BLaER1 (cell line): Measurements from ENCODE around the gene POGZ.

Experiments used
- H3K27ac ChIP-seq: shearing (Covaris generic); formaldehyde crosslinking; 2 replicates; pipeline ENCODE4 v1.8.1; 2022
- H3K27me3 ChIP-seq: shearing (Covaris generic); formaldehyde crosslinking; 2 replicates; pipeline ENCODE4 v1.8.1; 2022
- H3K36me3 ChIP-seq: shearing (Covaris generic); formaldehyde crosslinking; 2 replicates; pipeline ENCODE4 v1.8.1; 2022
- H3K4me1 ChIP-seq: shearing (Covaris generic); formaldehyde crosslinking; 2 replicates; pipeline ENCODE4 v1.8.1; 2022
- H3K4me2 ChIP-seq: shearing (Covaris generic); formaldehyde crosslinking; 2 replicates; pipeline ENCODE4 v1.8.1; 2022
- H3K4me3 ChIP-seq: shearing (Covaris generic); formaldehyde crosslinking; 2 replicates; pipeline ENCODE4 v1.8.1; 2022
- H3K9ac ChIP-seq: shearing (Covaris generic); formaldehyde crosslinking; 2 replicates; pipeline ENCODE4 v1.8.1; 2022
- H3K9me3 ChIP-seq: shearing (Covaris generic); formaldehyde crosslinking; 2 replicates; pipeline ENCODE4 v1.8.1; 2022
- H4K20me1 ChIP-seq: shearing (Covaris generic); formaldehyde crosslinking; 2 replicates; pipeline ENCODE4 v1.8.1; 2022
- Cebpa-rat ChIP-seq: shearing (Covaris generic); IDR thresholded peaks from 2 replicates; pipeline ENCODE4 v1.8.1; 2022

The POGZ gene

DNA sequence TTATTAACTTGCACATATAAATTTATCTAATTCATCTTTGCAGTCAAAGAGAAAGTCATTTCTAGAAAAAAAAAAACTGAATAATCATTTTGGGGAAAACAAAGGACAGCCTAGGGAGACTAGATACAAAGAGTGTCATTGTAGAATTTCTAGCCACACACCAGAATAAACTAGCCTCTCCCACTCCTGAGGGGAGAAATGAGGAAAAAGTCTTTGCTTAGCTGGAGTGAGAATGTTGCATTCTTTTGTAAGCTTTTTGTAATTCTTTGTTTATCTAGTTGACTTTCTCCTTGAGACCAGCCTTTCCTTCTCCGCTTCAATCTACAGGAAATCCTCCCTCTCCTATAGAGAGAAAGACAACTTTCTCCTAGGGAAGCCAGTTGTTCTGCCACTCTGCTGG, 36.0 kb upstream of the POGZ start:
- no peak overlapping the region for H3K9ac ChIP-seq
- H3K4me2 ChIP-seq = no peak overlapping the region
- H3K36me3 ChIP-seq = no peaks in the 10 kb centered on the region
- H3K9me3 ChIP-seq = no peaks in the 10 kb centered on the region
- TF ChIP-seq Cebpa-rat = no peak
- H3K4me3 ChIP-seq = no peak overlapping the region
- no peaks in the 10 kb centered on the region for H3K4me1 ChIP-seq
- no peak overlapping the region for H3K27ac ChIP-seq
- H3K27me3 ChIP-seq = no peaks in the 10 kb centered on the region
- H4K20me1 ChIP-seq = no peaks in the 10 kb centered on the region

DNA sequence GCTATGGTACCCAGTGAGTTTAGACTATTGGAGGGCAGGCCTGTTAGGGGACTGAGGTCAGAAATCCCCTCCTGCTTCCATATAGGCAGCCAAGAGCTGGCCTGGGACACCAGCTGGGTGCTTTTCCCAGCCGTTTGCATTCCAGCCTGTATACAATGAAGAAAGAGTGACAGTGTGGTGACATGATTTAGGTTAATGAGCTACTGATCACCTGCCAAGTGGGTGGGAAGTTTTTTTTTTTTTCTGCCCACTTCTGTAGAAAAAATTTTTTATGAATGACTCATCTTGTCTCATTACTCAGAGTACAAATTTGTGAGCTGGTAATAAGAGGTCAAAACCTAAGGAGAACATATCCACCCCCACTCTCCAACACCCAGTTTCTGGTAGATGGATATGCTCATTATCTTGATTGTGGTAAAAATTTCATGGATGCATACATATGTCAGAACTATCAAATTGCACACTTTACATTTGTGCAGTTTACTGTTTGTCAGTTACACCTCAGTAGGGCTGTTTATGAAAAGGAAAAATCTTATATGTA, 35.5 kb upstream of the POGZ start:
- H4K20me1 ChIP-seq = no peaks in the 10 kb centered on the region
- TF ChIP-seq Cebpa-rat = no peak
- no peaks in the 10 kb centered on the region for H3K4me1 ChIP-seq
- H3K27me3 ChIP-seq = no peaks in the 10 kb centered on the region
- no peak overlapping the region for H3K4me2 ChIP-seq
- H3K9ac ChIP-seq = no peak overlapping the region
- H3K9me3 ChIP-seq = no peaks in the 10 kb centered on the region
- no peaks in the 10 kb centered on the region for H3K36me3 ChIP-seq
- no peak overlapping the region for H3K4me3 ChIP-seq
- H3K27ac ChIP-seq = no peak overlapping the region

DNA sequence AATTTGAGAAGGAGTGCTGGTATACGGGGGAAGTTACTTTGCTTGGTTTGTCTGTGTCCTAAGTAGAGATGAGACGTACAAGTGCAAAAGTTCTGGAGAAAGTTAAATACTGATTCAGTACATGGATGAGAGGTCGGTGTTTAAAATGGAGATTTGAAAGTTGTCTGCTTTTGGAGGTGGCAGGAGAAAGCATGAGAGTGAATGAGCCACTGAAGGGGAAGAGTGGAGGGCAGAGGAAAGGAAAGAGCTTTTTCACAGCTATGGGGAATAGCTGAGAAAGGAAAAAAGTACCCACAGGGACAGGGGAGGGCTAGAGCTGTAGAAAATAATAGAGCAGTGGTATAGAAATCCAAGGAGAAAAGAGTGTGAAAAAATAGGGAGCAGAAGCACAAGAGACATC, 33.7 kb upstream of the POGZ start:
- H3K9ac ChIP-seq = no peak overlapping the region
- no peak for TF ChIP-seq Cebpa-rat
- H4K20me1 ChIP-seq = no peaks in the 10 kb centered on the region
- H3K9me3 ChIP-seq = no peaks in the 10 kb centered on the region
- H3K27me3 ChIP-seq = no peaks in the 10 kb centered on the region
- H3K4me1 ChIP-seq = no peaks in the 10 kb centered on the region
- H3K27ac ChIP-seq = no peak overlapping the region
- no peak overlapping the region for H3K4me3 ChIP-seq
- no peak overlapping the region for H3K4me2 ChIP-seq
- no peaks in the 10 kb centered on the region for H3K36me3 ChIP-seq

DNA sequence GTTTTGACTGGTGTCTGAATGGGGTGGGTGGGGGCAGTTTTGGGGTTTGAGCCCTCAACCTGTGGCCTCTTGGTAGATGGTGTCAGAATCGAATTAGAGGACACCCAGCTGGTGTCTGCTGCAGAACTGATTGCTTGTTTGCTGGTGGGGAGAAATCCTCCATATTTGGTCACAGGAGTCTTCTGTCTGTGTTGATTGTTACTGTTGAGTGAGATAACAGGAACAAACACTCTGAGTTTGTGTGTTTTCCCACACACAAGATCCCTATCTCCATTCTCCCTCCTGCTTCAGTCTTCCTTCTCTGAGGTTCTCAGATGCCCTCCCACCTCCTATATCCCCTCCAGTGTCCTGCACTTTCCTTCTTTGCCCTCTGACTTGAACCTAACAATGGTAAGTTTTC, 32.8 kb upstream of the POGZ start:
- H3K4me2 ChIP-seq = no peak overlapping the region
- H3K4me3 ChIP-seq = no peak overlapping the region
- no peaks in the 10 kb centered on the region for H3K9me3 ChIP-seq
- no peaks in the 10 kb centered on the region for H3K36me3 ChIP-seq
- no peaks in the 10 kb centered on the region for H4K20me1 ChIP-seq
- no peaks in the 10 kb centered on the region for H3K4me1 ChIP-seq
- H3K27me3 ChIP-seq = no peaks in the 10 kb centered on the region
- no peak for TF ChIP-seq Cebpa-rat
- no peak overlapping the region for H3K27ac ChIP-seq
- H3K9ac ChIP-seq = no peak overlapping the region

- no peaks in the 10 kb centered on the region for H3K4me1 ChIP-seq
- no peaks in the 10 kb centered on the region for H3K36me3 ChIP-seq
- no peaks in the 10 kb centered on the region for H3K27me3 ChIP-seq
- TF ChIP-seq Cebpa-rat = no peak
- no peak overlapping the region for H3K9ac ChIP-seq
- no peak overlapping the region for H3K4me2 ChIP-seq
- H4K20me1 ChIP-seq = no peaks in the 10 kb centered on the region
- H3K9me3 ChIP-seq = no peaks in the 10 kb centered on the region
- H3K27ac ChIP-seq = no peak overlapping the region
- no peak overlapping the region for H3K4me3 ChIP-seq
Measured at GRCh38 chr1:151491641-151492040, 32.3 kb upstream of the POGZ start.

- H3K36me3 ChIP-seq = no peaks in the 10 kb centered on the region
- H3K9me3 ChIP-seq = peaks cover 9% of the 10 kb centered on the region
- H3K27ac ChIP-seq = no peak overlapping the region
- H3K4me2 ChIP-seq = no peak overlapping the region
- no peak overlapping the region for H3K4me3 ChIP-seq
- no peaks in the 10 kb centered on the region for H3K27me3 ChIP-seq
- no peaks in the 10 kb centered on the region for H4K20me1 ChIP-seq
- H3K4me1 ChIP-seq = no peaks in the 10 kb centered on the region
- H3K9ac ChIP-seq = no peak overlapping the region
- TF ChIP-seq Cebpa-rat = no peak
Measured at GRCh38 chr1:151486557-151486956, 27.3 kb upstream of the POGZ start.

- H3K9me3 ChIP-seq = peaks cover 16% of the 10 kb centered on the region
- H4K20me1 ChIP-seq = no peaks in the 10 kb centered on the region
- H3K4me1 ChIP-seq = no peaks in the 10 kb centered on the region
- H3K36me3 ChIP-seq = no peaks in the 10 kb centered on the region
- no peak for TF ChIP-seq Cebpa-rat
- H3K4me3 ChIP-seq = no peak overlapping the region
- H3K4me2 ChIP-seq = no peak overlapping the region
- H3K27me3 ChIP-seq = no peaks in the 10 kb centered on the region
- no peak overlapping the region for H3K9ac ChIP-seq
- H3K27ac ChIP-seq = no peak overlapping the region
Measured at GRCh38 chr1:151485685-151486255, 26.5 kb upstream of the POGZ start.

DNA sequence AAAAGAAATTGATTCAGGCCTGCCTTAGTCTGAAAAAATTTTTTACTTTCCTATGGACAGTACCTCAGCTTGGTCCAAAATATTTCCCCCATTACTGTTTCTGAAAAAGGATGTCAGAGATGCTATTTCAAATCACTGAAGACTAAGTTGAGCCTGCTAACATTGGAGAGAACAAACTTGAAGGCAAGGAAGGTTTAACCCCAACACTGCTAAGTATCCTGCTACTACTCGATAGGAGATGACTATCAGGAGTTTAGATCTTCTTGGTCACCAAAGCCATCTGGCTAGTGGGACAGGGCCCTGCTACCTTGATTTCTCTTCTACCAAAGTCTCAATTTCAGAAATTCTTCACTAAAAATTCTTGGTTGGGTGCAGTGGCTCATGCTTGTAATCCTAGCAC, 22.7 kb upstream of the POGZ start:
- H3K27me3 ChIP-seq = no peaks in the 10 kb centered on the region
- no peak overlapping the region for H3K4me2 ChIP-seq
- H3K9ac ChIP-seq = no peak overlapping the region
- no peaks in the 10 kb centered on the region for H4K20me1 ChIP-seq
- no peak for TF ChIP-seq Cebpa-rat
- peaks cover 16% of the 10 kb centered on the region for H3K9me3 ChIP-seq
- no peak overlapping the region for H3K4me3 ChIP-seq
- no peaks in the 10 kb centered on the region for H3K4me1 ChIP-seq
- no peaks in the 10 kb centered on the region for H3K36me3 ChIP-seq
- H3K27ac ChIP-seq = no peak overlapping the region

GRCh38 chr1:151479462-151479861, 20.2 kb upstream of the POGZ start:
- Histone ChIP-seq H3K36me3 (no peaks in the 10 kb centered on the region), H3K4me1 (no peaks in the 10 kb centered on the region), H3K27me3 (no peaks in the 10 kb centered on the region), H4K20me1 (no peaks in the 10 kb centered on the region), H3K4me3 (no peak overlapping the region), H3K9ac (no peak overlapping the region), H3K4me2 (no peak overlapping the region), H3K9me3 (peaks cover 16% of the 10 kb centered on the region), H3K27ac (no peak overlapping the region)
- no peak for TF ChIP-seq Cebpa-rat

- Histone ChIP-seq H3K9me3 (peaks cover 16% of the 10 kb centered on the region), H4K20me1 (no peaks in the 10 kb centered on the region), H3K4me1 (no peaks in the 10 kb centered on the region), H3K9ac (no peak overlapping the region), H3K4me3 (no peak overlapping the region), H3K36me3 (no peaks in the 10 kb centered on the region), H3K27ac (no peak overlapping the region), H3K4me2 (no peak overlapping the region), H3K27me3 (no peaks in the 10 kb centered on the region)
- no peak for TF ChIP-seq Cebpa-rat
Measured at GRCh38 chr1:151478923-151479322, 19.6 kb upstream of the POGZ start.
